DND-41 (cell line): ENCODE data around the gene CFAP20DC.

ENCODE experiments used
- EZH2 ChIP-seq: IDR thresholded peaks from 3 replicates; pipeline ENCODE4 v1.6.1; 2012; ENCODE audit warnings: borderline replicate concordance, low read depth, mild to moderate bottlenecking, moderate library complexity, low read length, inconsistent platforms; ENCODE audit not compliant: severe bottlenecking
- TF ChIP-seq, protein P1 (sequence below): IDR thresholded peaks from 2 replicates; pipeline ENCODE4 v1.5.1; 2012; ENCODE audit warnings: borderline replicate concordance, low read length, moderate library complexity, mild to moderate bottlenecking; ENCODE audit not compliant: poor library complexity, severe bottlenecking; ENCODE audit errors: extremely low read depth

DNA sequence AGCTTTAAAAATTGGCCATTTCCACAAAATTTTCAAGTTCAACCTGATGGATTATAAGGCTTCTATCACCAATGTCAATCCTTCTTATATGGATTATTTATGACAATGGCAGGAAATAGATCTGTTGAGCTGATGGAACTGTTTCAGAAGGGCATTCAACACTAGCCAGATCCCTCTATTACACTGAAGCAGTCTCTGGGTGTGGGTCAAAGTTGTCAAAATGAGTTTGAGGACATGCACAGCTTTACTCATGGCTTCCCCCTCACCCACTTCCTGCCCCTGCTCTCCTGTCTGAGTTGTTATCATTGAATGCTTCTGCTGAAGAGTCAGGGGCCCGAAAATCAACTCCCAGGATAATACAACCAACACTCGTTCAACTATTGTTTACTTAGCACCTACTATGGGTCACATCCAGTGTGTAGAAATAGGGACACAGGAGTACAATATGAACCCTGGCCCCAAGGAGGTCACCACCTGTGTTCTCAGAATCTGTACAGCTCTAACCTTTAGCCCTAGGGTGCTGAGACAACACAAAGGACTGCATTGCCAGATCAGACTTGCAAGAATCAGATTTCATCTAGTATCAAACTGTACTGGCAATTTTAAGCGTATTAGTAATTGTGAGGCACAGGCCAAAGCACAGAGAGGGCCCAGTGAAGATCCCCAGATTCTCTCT lies 341.6 kb downstream of the CFAP20DC start:
- TF ChIP-seq, protein P1, sequence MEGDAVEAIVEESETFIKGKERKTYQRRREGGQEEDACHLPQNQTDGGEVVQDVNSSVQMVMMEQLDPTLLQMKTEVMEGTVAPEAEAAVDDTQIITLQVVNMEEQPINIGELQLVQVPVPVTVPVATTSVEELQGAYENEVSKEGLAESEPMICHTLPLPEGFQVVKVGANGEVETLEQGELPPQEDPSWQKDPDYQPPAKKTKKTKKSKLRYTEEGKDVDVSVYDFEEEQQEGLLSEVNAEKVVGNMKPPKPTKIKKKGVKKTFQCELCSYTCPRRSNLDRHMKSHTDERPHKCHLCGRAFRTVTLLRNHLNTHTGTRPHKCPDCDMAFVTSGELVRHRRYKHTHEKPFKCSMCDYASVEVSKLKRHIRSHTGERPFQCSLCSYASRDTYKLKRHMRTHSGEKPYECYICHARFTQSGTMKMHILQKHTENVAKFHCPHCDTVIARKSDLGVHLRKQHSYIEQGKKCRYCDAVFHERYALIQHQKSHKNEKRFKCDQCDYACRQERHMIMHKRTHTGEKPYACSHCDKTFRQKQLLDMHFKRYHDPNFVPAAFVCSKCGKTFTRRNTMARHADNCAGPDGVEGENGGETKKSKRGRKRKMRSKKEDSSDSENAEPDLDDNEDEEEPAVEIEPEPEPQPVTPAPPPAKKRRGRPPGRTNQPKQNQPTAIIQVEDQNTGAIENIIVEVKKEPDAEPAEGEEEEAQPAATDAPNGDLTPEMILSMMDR: no peak
- no peak for TF ChIP-seq EZH2
